Mammary epithelial cell (primary cell): ENCODE measurements around the gene FAM53B.

ENCODE experiments used
- EZH2 ChIP-seq: IDR thresholded peaks from 2 replicates; pipeline ENCODE4 v1.6.1; 2012; ENCODE audit warnings: low read length, inconsistent platforms, borderline replicate concordance
- TF ChIP-seq, protein P1 (sequence below), 2 donors: IDR thresholded peaks in 1 of 2; conservative IDR thresholded peaks in 1 of 2; 2 replicates each; pipeline ENCODE4 v1.5.1; 2011 to 2012; ENCODE audit warnings: inconsistent platforms in 2 of 2, low read length in 2 of 2, mild to moderate bottlenecking in 2 of 2, control low read depth in 1 of 2, low read depth in 1 of 2; ENCODE audit not compliant: insufficient read depth in 1 of 2; ENCODE audit errors: extremely low read depth in 1 of 2

DNA sequence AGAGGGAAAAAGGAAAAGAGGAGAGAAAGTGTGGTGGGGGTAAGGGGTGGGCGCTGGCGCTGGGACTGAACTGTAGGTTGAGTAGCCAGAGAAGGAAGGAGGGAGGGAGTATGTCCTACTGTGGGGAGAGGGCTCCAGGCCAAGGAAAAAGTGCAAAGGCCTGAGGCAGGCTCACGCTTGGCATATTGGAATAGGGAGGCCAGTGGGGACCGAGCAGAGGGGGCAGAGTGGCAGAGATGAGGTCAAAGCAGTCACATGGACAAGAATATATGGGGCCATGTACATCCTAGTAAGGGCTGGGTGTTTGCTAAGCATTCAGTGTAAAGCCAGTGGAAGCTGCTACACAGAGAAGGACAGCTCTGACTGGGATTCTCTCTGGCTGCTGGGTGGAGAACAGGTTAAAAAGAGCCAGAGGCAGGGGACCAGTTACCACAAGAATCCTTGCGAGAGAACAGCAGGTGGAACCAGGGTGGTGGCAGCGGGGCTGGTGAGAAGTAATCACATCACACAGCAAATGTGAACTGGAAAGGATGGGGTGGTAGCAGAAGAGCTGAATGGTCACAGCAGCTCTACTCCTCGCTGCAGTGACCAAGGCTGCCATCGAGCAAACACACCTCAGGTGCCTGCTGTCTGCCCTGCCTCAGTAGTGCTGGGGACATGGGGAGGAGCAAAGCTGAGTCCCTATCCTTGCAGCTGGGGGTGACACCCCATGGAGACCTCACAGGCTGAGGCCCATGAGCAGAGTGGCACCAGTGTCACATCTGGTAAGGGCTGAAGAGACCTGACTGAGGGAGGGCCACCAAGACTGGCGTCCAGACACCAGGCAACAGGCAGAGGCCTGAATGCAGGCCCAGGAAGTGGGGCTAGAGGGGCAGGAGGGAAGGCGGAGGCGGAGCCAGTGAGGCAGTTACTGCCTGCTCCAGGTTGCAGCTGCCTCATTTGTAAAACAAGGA is 39.5 kb downstream of the FAM53B start:
- TF ChIP-seq, protein P1, sequence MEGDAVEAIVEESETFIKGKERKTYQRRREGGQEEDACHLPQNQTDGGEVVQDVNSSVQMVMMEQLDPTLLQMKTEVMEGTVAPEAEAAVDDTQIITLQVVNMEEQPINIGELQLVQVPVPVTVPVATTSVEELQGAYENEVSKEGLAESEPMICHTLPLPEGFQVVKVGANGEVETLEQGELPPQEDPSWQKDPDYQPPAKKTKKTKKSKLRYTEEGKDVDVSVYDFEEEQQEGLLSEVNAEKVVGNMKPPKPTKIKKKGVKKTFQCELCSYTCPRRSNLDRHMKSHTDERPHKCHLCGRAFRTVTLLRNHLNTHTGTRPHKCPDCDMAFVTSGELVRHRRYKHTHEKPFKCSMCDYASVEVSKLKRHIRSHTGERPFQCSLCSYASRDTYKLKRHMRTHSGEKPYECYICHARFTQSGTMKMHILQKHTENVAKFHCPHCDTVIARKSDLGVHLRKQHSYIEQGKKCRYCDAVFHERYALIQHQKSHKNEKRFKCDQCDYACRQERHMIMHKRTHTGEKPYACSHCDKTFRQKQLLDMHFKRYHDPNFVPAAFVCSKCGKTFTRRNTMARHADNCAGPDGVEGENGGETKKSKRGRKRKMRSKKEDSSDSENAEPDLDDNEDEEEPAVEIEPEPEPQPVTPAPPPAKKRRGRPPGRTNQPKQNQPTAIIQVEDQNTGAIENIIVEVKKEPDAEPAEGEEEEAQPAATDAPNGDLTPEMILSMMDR (conservative IDR thresholded peaks at IDR 0.05 in 1 of 2, IDR thresholded peaks at IDR 0.05 in 1 of 2; ENCODE audit: extremely low read depth in 1 of 2, insufficient read depth in 1 of 2, low read depth in 1 of 2, low read length in 2 of 2): no peak
- no peak for TF ChIP-seq EZH2
